GM21825 (cell line): ENCODE results near the gene CEP83.
A peak's percentile ranks its signal among the peaks of the same experiment; 100 is the strongest.
"Not testable (repeated sequence)": the region's sequence is repeated elsewhere in the genome, so short reads cannot be mapped to it uniquely, and the experiment has no call there.

ENCODE experiments used
- ATAC-seq: cut with Tn5 transposase; IDR thresholded peaks from one replicate; pipeline ENCODE4 v1.9.1; 2021; ENCODE audit warnings: mild to moderate bottlenecking, moderate library complexity; ENCODE audit not compliant: unreplicated experiment

CEP83 gene

DNA sequence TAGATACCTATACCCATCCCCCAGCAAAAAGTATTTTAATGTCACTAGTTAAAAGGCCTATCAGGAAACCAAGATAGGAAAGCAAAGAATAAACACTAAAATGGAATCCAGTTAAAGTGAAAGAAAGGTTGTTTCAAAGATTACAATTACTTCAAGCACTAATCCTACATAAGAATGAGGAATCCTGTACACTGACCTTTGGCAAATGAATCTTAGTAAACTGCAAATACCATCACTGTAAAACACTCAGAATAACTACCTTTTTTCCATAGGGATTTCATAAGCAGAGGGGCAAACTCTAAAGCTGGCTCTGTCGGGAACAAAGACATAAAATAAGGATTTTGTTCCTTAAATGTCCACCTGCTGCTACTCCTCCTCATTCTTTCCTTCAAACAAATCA lies 25.9 kb downstream of the CEP83 start:
- no peak for ATAC-seq

DNA sequence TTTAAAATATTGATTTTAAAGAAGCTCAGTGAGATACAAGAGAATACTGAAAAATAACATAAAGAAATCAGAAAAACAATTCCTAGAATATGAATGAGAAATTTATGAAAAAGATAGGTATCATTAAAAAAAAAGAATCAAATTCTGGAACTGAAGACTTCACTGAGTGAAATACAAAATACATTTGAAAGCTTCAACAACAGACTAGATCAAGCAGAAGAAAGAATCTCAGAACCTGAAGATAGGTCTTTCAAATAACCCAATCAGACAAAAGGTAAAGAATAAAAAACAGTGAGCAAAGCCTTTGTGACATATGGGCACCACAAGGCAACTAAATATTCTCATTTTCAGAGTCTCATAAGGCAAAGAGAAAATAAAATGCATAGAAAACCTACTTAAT lies 29.4 kb downstream of the CEP83 start:
- ATAC-seq: no peak

DNA sequence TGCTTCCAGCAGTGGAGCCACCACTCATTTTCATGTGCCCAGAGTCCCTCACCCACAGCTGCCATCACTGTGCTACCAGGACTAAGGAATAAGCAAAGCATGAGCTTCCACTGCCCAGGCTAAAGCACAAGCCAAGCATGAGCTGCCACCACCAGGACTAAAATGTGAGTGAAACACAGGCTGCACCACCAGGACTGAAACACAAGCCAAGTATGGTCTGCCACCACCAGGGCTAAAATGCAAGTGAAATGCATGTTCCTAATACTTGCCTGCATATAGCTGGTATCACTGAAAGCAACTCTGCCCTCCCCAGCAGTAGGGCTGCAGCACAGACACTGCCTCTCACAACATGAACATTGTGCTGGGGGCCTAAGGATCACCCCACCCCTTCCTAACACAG lies 30.0 kb downstream of the CEP83 start:
- no peak for ATAC-seq

DNA sequence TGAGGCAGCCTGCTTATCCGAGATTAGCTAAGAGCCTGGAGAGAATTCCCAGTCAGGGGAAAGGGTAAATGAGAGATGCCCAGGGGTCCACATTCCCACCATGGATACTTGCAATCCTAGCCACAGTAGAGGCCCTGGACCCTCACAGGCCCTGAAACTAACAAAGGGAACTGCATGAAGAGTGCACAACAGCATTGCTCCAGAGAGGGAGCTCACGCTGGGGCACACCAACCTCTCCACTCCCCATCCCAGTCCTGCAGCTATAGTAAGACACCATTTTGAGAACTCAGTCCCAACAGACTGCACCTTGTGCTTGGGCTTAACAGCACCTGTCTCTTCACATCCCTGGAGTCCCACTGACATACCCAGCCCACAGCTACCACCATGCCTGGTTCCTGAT lies 30.5 kb downstream of the CEP83 start:
- ATAC-seq: no peak

DNA sequence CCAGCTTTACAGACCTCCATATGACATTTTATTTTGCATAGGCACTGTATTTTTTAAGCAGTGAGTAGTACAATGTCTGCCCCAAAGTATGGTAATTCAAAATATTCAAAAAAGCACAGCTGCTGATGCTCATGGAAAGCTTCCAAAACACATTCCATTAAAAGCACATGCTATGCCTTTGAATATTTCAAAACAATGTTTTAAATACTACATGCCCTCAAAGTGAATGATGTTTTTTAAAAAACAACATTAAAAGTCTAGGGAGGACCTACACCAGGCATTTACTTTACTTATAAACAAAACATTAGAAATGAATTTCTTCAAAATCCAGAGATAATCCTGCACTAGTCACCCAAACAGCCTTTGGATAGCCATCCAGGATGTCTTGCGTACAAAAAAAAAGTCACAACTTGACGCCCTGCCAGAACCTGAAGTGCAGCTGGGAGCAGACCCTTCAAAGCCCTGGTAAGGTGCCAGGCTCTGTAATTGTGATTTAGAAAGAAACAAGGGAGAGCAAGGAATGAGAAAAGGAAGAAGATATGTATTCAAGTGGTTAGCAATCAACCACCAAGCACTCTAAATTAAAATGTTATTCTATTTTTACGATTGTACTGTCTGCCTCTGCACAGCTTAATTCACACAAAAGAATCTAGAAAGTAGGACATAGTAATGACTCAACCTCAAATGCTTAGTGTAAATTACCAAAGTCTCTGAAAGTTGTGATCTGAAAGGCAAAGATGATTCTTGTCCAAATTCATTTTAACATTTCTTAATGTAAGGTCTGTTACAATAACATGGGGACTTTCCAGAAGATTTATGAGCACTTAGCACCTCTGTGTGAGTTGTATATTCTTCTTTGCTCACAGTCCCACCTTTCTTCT lies 31.9 kb downstream of the CEP83 start:
- ATAC-seq: no peak

DNA sequence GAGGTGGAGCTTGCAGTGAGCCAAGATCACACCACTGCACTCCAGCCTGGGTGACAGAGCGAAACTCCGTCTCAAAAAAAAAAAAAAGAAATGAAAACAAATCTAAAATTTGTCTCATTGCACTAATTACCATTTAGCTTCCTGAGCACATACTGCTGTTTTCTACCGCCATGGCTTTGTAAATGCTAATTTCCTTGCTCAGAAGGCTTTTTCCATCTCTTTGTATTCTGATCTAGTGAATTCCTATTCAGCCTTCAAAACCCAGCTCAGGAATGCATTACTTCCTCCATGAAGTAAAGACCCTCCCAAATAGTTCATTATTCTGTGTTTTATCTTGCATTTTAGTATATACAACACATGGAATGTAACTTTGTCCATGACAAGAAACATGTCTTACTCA lies 33.6 kb downstream of the CEP83 start:
- ATAC-seq: no peak

DNA sequence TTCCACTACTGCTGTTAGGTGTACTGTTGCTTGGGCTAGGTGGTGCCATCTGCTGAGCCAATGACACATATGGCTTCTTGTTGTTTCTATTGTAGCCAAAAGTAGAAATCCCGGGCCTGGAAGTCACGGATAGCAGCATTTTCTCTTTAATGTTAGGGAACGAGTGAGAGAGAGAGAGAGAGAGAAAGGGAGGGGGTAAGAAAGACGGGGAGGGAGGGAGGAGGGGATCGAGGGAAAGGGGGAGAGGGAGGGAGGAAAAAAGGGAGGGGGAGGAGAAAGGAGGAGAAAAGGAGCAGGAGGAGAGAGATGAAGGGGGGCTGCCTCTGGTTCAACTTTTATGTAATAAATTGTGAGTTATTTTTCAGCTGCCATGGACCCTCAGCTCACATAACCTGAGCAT lies 34.8 kb downstream of the CEP83 start:
- not testable (repeated sequence) for ATAC-seq

DNA sequence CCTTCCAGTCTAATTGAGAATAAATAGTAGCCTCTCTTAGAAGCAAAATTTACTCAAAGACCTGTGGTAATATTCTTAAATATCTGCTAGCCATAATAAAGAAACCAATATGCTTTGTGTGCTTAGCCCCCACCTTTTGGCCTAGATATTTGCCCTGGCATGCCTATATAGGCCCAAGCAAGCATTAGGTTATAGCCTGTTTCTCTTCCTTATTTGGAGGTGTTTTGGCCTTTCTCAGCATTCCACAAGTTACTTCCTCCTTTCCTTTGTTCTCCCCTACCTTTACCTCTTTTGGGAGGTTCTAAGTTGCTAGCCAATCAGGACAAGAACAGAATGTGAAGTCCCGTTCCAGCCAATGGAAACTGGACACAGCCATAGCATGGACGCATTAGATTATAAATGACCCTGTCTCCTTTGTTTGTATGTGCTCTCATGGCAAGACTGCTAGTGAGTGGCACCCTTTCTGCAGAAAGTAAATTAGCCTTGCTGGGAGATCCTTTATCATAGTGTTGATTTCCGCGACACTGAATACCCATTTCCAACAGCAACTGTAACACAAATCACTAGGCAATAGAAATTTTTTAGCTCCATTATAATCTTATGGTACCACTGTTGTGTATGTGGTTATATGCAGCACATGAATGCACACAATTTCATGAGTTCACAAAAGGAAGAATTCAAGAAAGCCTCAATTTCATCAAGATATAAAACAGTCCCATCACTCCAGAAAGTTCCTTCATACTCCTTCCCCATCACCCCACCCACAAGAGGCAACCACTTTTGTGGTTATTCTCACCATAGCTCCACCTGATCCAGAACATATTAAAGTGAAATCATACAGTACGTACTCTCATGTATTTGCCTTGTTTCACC lies 37.6 kb downstream of the CEP83 start:
- no peak for ATAC-seq

DNA sequence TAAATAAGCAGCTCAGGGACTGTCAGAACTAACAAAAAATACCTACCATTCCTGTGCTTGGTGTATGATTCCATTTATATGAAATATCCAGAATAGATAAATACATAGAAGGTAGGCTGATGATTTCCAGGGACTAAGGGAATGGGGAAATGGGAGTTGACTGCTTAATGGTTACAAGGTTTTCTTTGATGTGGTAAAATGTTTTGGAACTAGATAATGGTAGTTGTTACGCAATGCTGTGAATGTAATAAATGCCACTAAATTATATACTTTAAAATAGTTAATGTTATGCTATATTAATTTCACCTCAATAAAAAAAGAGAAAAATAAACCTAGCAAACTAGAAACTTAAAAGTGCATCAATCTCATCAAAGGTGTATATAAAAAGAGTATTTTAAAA lies 41.1 kb downstream of the CEP83 start:
- ATAC-seq: no peak

DNA sequence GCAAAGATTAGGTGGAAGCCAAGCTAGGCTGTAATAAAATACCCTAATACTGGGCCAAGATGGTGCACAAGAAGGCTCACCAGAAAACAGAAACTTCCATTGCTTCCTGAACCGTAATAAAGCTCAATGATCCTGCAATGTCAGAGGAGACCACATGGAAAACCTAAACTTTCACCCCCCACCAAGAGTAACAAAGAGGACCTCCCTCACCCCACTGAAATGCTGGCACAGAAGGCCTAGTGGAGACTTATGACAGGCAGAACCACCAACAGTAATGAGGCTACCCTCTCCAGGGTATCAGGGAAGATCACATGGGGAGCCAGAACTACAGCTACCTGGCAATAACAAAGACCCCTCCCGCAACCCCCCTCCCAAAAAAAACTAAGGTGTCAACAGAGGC lies 43.1 kb downstream of the CEP83 start:
- ATAC-seq: no peak

DNA sequence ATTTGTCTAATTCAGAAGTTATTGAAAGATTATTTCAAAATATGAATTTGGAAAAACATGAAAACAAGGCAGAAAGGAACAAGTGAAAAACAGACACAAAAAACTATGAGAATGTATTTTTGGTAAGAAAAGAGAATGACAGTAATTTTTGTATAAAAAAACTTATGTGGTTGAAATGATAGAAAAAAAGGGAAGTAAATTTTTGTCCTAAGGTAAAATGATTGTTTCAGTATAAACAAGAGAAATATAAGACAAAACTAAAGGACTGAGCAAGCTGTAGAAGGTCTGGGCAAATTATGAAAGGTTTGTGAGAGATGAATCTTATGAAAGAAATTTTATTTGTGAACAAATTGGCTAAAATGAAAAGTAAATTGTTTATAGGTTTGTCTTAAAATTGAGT lies 44.6 kb downstream of the CEP83 start:
- ATAC-seq: no peak

DNA sequence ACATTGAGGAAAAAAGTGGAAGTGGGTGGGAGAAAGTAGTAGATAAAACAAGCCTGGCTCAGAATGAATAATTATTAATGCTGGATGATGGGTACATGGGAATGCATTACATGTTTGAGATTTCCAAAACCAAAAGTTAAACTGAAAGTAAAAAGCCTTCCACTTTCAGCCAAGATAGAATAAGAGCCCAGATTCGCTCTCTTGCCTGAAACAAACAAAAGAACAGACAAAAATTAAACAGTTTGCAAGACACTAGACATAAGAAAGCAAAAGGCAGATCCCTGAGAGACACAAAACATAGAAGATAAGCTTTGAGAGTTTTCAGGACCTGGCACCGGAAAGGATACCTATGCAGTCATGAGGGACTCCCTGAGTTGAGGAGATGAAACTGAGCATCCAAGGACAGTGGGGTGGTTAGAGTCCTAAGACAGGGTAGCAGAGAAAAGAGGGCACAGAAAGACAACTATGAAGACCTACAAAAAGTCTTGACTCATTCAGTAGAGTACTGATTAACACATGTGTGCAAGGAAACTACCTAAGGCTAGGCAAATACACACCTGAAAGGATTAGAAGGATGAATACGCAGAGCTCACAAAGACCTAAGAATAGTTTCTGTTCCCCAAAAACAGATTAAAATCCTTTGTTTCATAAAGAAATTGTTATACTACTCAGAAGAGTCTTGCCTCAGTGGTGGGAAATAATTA lies 54.1 kb downstream of the CEP83 start:
- ATAC-seq: peak; percentile 83

DNA sequence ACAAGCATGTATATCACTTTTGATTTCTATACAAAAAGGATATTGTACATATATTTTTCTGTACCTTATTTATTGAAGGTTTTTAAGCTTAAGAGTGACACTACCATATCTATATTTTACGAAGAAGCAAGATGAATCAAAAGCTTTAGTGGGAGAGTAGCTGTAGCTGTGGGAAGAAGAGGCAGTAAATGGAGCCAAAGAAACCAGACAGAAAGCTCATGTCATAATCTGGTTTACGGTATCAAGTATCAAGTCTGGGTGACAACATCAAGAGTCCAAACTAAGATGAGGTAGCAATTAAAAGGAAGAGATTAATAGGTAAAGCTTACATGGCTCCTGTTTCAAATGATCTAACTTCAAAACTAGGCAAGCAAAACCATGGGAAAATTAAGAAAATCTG lies 54.8 kb downstream of the CEP83 start:
- no peak for ATAC-seq

DNA sequence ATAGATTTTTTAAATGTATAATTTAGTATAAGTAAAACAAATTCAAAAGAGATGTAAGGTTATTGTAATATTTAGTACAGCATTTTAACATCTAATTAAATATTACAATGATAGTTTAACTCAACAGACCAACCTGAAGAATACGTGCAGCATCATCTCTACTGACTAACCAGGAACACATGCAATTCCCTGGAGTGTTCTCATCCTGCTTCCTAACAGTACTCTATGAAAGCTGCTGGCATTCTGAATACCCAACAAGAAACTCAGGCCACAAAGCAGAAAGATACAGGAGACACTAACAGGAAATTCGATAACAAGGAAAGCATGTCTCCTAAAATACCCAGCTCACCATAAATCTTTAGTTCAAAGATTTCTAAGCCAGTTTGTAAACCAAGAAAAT lies 58.3 kb downstream of the CEP83 start:
- ATAC-seq: no peak

DNA sequence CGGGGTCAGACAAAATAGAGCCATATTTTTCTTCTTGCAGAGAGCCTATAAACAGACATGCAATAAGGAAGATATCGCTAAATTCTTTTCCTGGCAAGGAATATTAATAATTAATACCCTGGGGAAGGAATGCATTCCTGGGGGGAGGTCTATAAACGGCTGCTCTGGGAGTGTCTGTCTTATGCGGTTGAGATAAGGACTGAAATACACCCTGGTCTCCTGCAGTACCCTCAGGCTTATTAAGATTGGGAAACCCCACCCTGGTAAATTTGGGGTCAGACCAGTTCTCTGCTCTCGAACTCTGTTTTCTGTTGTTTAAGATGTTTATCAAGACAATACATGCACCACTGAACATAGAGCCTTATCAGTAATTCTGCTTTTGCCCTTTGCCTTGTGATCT lies 61.0 kb downstream of the CEP83 start:
- ATAC-seq: not testable (repeated sequence)

DNA sequence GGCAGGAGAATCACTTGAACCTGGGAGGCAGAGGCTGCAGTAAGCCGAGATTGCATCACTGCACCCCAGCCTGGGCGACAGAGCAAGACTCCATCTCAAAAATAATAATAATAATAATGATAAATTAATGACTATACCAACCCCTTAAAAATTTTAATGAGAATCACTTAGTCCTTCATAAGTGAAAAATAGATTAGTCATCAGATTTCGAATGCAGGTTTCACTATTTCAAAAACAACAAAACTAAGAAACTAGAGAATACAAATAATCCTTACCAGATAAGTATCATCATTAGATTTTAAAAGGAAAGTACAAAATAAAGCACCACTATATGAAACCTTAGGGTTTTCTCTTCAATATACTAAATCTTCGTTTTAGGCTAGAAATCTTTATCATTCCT lies 62.3 kb downstream of the CEP83 start:
- no peak for ATAC-seq

DNA sequence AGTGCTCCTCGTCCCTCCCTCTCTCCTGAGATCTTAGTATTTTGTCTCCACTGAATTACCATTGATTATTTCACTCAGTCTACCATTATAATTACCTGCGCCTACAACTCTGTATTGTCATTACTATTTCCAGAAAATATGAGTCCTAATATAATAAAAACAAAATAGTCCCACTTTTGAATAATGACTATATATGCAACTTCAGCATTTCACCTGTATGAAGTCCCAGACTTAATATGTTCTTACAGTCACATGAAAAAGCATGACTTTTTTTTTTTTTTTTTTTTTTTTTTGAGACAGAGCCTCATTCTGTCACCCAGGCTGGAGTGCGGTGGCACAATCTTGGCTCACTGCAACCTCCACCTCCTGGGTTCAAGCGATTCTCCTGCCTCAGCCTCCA lies 63.7 kb downstream of the CEP83 start:
- not testable (repeated sequence) for ATAC-seq

DNA sequence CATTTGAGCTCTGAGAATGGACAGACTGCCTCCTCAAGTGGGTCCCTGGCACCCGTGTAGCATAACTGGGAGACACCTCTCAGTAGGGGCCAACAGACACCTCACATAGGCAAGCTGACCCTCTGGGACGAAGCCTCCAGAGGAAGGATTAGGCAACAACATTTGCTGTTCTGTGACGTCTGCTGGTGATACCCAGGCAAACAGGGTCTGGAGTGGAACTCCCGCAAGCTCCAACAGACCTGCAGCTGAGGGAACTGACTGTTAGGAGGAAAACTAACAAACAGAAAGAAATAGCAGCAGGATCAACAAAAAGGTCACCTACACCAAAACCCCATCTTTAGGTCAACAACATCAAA lies 69.6 kb downstream of the CEP83 start:
- ATAC-seq: no peak

DNA sequence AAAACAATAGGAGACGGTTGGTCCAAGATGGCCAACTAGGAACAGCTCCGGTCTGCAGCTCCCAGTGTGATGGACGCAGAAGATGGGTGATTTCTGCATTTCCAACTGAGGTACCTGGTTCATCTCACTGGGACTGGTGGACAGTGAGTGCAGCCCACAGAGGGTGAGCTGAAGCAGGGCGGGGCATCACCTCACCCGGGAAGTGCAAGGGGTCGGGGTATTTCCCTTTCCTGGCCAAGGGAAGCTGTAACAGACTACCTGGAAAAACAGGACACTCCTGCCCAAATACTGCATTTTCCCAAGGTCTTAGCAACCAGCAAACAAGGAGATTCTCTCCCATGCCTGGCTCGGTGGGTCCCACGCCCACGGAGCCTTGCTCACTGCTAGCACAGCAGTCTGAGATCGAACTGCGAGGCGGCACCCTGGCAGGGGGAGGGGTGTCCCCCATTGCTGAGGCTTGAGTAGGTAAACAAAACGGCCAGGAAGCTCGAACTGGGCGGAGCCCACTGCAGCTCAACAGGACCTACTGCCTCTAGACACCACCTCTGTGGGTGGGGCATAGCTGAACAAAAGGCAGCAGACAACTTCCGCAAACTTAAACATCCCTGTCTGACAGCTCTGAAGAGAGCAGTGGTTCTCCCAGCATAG lies 70.1 kb downstream of the CEP83 start:
- ATAC-seq: not testable (repeated sequence)

DNA sequence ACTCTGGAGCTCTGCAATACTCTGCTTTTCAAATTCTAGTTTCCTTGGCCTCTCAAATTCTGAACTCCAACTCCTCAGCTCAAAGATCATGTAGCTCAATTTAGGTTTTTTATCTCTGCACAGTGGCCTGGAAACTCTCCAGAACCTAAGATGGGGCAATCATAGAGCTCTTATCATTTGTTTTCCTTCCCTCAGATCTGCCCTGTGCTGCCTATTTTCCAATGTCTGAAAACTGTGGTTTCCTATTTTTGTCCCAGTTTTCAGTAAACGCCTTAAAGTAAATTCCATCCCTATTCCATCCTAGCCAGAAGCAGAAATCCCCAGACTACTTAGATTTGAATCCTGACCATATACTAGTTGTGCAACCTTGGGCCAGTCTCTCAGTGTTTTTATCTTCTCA lies 73.2 kb downstream of the CEP83 start:
- no peak for ATAC-seq

DNA sequence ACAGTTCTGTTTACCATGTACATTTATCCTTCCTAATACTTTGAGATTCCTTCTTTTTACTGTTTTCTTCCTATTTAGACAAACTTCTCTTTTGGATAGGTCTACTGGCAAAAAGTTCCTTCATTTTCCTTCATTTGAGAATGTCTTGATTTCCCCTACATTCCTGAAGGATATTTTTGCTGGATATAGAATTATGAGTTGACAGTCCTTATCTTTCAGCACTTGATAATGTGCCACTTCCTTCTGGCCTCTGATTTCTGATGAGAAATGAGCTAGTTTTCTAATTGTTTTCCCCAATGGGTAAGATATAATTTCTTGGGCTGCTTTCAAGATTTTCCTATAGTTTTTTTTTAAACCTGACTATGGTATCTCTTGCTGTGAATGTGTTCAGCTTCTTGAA lies 75.6 kb downstream of the CEP83 start:
- ATAC-seq: no peak
